Prostate gland (tissue), 2 donors: Measurements from ENCODE around the gene DUOXA2.

Source experiments
- POLR2A ChIP-seq: fragments of 450-650 bp; IDR thresholded peaks from one replicate; pipeline ENCODE4 v1.6.1; 2016; ENCODE audit warnings: antibody characterized with exemption, mild to moderate bottlenecking
- POLR2AphosphoS5 ChIP-seq: sonication (generic); formaldehyde crosslinking; IDR thresholded peaks from one replicate; pipeline ENCODE4 v1.6.1; 2017; ENCODE audit warnings: antibody characterized with exemption
- TF ChIP-seq, protein P1 (sequence below), 4 experiments: fragments of 200-600 bp in 2 of 4; fragments of 450-650 bp in 2 of 4; sonication (generic) in 2 of 4; IDR thresholded peaks; 1 replicate in 3 of 4; 2 replicates in 1 of 4; pipeline ENCODE4 v1.5.1; 2016 to 2019; ENCODE audit warnings: antibody characterized with exemption in 4 of 4, mild to moderate bottlenecking in 2 of 4, moderate library complexity in 2 of 4

DNA sequence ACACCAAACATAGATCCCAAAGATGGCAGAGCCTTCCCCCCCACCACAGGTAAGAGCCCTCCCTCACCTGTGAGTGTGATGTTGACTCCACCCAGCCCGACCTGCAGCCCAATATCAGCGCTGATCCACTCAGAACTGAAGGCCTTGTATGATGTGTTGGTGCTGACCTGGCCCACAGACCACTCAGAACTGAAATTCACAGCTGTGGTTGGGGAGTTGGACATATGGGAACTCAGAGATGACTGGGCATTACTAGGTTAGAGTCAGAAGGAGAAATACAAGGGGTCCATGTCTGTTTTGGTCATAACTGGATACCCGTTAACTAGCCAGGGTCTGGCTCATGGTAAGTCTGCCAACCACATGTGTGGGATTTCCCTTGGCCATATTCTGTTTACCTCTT is 6.9 kb downstream of the DUOXA2 start:
- TF ChIP-seq, protein P1, sequence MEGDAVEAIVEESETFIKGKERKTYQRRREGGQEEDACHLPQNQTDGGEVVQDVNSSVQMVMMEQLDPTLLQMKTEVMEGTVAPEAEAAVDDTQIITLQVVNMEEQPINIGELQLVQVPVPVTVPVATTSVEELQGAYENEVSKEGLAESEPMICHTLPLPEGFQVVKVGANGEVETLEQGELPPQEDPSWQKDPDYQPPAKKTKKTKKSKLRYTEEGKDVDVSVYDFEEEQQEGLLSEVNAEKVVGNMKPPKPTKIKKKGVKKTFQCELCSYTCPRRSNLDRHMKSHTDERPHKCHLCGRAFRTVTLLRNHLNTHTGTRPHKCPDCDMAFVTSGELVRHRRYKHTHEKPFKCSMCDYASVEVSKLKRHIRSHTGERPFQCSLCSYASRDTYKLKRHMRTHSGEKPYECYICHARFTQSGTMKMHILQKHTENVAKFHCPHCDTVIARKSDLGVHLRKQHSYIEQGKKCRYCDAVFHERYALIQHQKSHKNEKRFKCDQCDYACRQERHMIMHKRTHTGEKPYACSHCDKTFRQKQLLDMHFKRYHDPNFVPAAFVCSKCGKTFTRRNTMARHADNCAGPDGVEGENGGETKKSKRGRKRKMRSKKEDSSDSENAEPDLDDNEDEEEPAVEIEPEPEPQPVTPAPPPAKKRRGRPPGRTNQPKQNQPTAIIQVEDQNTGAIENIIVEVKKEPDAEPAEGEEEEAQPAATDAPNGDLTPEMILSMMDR (IDR thresholded peaks at IDR 0.05), result no peak
- TF ChIP-seq POLR2AphosphoS5 (no peak), POLR2A (no peak)
